MM.1S (cell line): ENCODE data around the gene ITGB2.

Experiments used
- DNase-seq: peaks from one replicate; pipeline ENCODE4 v3.0.0-alpha.2; 2015
- H2AFZ ChIP-seq: fragments of 300-600 bp; sonication (generic); 2 replicates; pipeline ENCODE4 v1.6.0; 2016; ENCODE audit warnings: antibody characterized with exemption, low read length
- H3F3A ChIP-seq: fragments of 300-600 bp; sonication (generic); 2 replicates; pipeline ENCODE4 v1.6.1; 2016; ENCODE audit warnings: mild to moderate bottlenecking, antibody characterized with exemption, low read length, moderate library complexity, mixed read lengths; ENCODE audit not compliant: insufficient read depth
- H3K27ac ChIP-seq: fragments of 300-600 bp; sonication (generic); 2 replicates; pipeline ENCODE4 v1.5.1; 2016; ENCODE audit warnings: mild to moderate bottlenecking, low read length
- H3K27me3 ChIP-seq: fragments of 300-600 bp; sonication (generic); replicated peaks from 2 replicates; pipeline ENCODE4 v1.6.0; 2016; ENCODE audit warnings: low read length; ENCODE audit not compliant: insufficient read depth
- H3K36me3 ChIP-seq: fragments of 300-600 bp; sonication (generic); replicated peaks from 2 replicates; pipeline ENCODE4 v1.6.1; 2016; ENCODE audit warnings: mild to moderate bottlenecking, low read length, mixed read lengths; ENCODE audit not compliant: insufficient read depth
- H3K4me1 ChIP-seq: fragments of 300-600 bp; sonication (generic); 2 replicates; pipeline ENCODE4 v1.6.1; 2016; ENCODE audit warnings: low read length, mixed read lengths
- H3K4me2 ChIP-seq: fragments of 300-600 bp; sonication (generic); 2 replicates; pipeline ENCODE4 v1.6.0; 2016; ENCODE audit warnings: low read depth, low read length
- H3K4me3 ChIP-seq: fragments of 300-600 bp; sonication (generic); 2 replicates; pipeline ENCODE4 v1.5.1; 2016; ENCODE audit warnings: low read length, mixed read lengths
- H3K79me2 ChIP-seq: fragments of 300-600 bp; sonication (generic); 2 replicates; pipeline ENCODE4 v1.6.1; 2016; ENCODE audit warnings: mixed run types, low read length, mixed read lengths
- H3K9ac ChIP-seq: fragments of 300-600 bp; sonication (generic); 2 replicates; pipeline ENCODE4 v1.6.1; 2016; ENCODE audit warnings: low read length, mixed read lengths
- H3K9me2 ChIP-seq: fragments of 300-600 bp; sonication (generic); replicated peaks from 2 replicates; pipeline ENCODE4 v1.6.1; 2016; ENCODE audit warnings: mild to moderate bottlenecking, low read length, mixed read lengths; ENCODE audit not compliant: insufficient read depth
- H3K9me3 ChIP-seq: fragments of 300-600 bp; sonication (generic); replicated peaks from 2 replicates; pipeline ENCODE4 v1.6.1; 2016; ENCODE audit warnings: mild to moderate bottlenecking, low read length, mixed read lengths; ENCODE audit not compliant: insufficient read depth
- H4K20me1 ChIP-seq: fragments of 300-600 bp; sonication (generic); 2 replicates; pipeline ENCODE4 v1.6.1; 2016; ENCODE audit warnings: mild to moderate bottlenecking, low read length, moderate library complexity, mixed read lengths; ENCODE audit not compliant: insufficient read depth
- CTCF ChIP-seq: fragments of 300-600 bp; sonication (generic); IDR thresholded peaks from 2 replicates; pipeline ENCODE4 v1.5.1; 2016; ENCODE audit warnings: antibody characterized with exemption, low read length, mixed read lengths
- EZH2 ChIP-seq: fragments of 300-600 bp; sonication (generic); optimal IDR thresholded peaks from 2 replicates; pipeline ENCODE3; 2017; ENCODE audit warnings: low read depth, mild to moderate bottlenecking, antibody characterized with exemption, low read length, mixed read lengths
- EZH2phosphoT487 ChIP-seq: fragments of 300-600 bp; sonication (generic); IDR thresholded peaks from 2 replicates; pipeline ENCODE4 v1.6.1; 2018; ENCODE audit warnings: antibody characterized with exemption, low read length

The ITGB2 gene

GRCh38 chr21:44955798-44956175 lies 35.1 kb upstream of the ITGB2 start:
- H4K20me1 ChIP-seq: no peaks in the 10 kb centered on the region
- H3K36me3 ChIP-seq: peaks cover 7% of the 10 kb centered on the region; the same call in 1 of the 2 replicates
- no peak for TF ChIP-seq CTCF
- TF ChIP-seq EZH2phosphoT487: no peak
- no peak for TF ChIP-seq EZH2

GRCh38 chr21:44955141-44955797 lies 34.6 kb upstream of the ITGB2 start:
- TF ChIP-seq EZH2phosphoT487: no peak
- TF ChIP-seq EZH2: no peak
- no peak for TF ChIP-seq CTCF
- Histone ChIP-seq H3F3A (no peaks in the 10 kb centered on the region), H3K9me3 (no peaks in the 10 kb centered on the region), H3K9me2 (no peaks in the 10 kb centered on the region), H3K79me2 (peaks cover 52% of the 10 kb centered on the region), H3K4me2 (no peak overlapping the region), H3K27me3 (no peaks in the 10 kb centered on the region), H2AFZ (no peak overlapping the region), H3K9ac (no peak overlapping the region), H4K20me1 (no peaks in the 10 kb centered on the region; the same call in 1 of the 2 replicates), H3K36me3 (peaks cover 7% of the 10 kb centered on the region; the same call in 1 of the 2 replicates), H3K27ac (no peak overlapping the region), H3K4me1 (no peaks in the 10 kb centered on the region), H3K4me3 (no peak overlapping the region)
- no peak for DNase-seq

More at GRCh38 chr21:44955798-44956175, 35.1 kb upstream of the ITGB2 start:
- Histone ChIP-seq H3K4me1 (no peaks in the 10 kb centered on the region), H2AFZ (no peak overlapping the region), H3K4me2 (no peak overlapping the region), H3K79me2 (peaks cover 47% of the 10 kb centered on the region), H3F3A (no peaks in the 10 kb centered on the region), H3K9ac (no peak overlapping the region), H3K27ac (no peak overlapping the region), H3K27me3 (no peaks in the 10 kb centered on the region), H3K9me2 (no peaks in the 10 kb centered on the region), H3K9me3 (no peaks in the 10 kb centered on the region), H3K4me3 (no peak overlapping the region)
- no peak for DNase-seq

GRCh38 chr21:44954281-44954771 lies 33.6 kb upstream of the ITGB2 start:
- H3K36me3 ChIP-seq: peaks cover 7% of the 10 kb centered on the region; the same call in 1 of the 2 replicates
- H3K9me3 ChIP-seq: no peaks in the 10 kb centered on the region
- no peak overlapping the region for H3K27ac ChIP-seq
- H3K9me2 ChIP-seq: no peaks in the 10 kb centered on the region
- no peaks in the 10 kb centered on the region for H3K4me1 ChIP-seq
- H3K4me3 ChIP-seq: no peak overlapping the region
- H3F3A ChIP-seq: no peaks in the 10 kb centered on the region
- H3K79me2 ChIP-seq: peaks cover 61% of the 10 kb centered on the region
- DNase-seq: no peak
- no peaks in the 10 kb centered on the region for H3K27me3 ChIP-seq
- H4K20me1 ChIP-seq: peaks cover 4% of the 10 kb centered on the region
- no peak overlapping the region for H2AFZ ChIP-seq
- no peak overlapping the region for H3K4me2 ChIP-seq
- TF ChIP-seq CTCF: no peak
- no peak for TF ChIP-seq EZH2
- no peak for TF ChIP-seq EZH2phosphoT487
- H3K9ac ChIP-seq: no peak overlapping the region
